Stromal cell of bone marrow (primary cell): ENCODE results near the gene HOXB7.

Source experiments
- DNase-seq: peaks from one replicate; pipeline ENCODE4 v3.0.0-alpha.2; 2012; ENCODE audit warnings: low read depth

HOXB7 gene

GRCh38 chr17:48579471-48579759, 31.4 kb downstream of the HOXB7 start:
- no peak for DNase-seq

- no peak for DNase-seq
These were observed 32.0 kb downstream of the HOXB7 start for GRCh38 chr17:48578616-48579470.

GRCh38 chr17:48577946-48578615, 32.7 kb downstream of the HOXB7 start, which contains the start of gene HOXB4:
Gene HOXB4, minus strand, starts transcription at chr17:48578350. Its CDS starts 31 bp downstream, at chr17:48578319.
- DNase-seq, result no peak

GRCh38 chr17:48577330-48577945, 33.4 kb downstream of the HOXB7 start:
- DNase-seq, result no peak

GRCh38 chr17:48576479-48577309, 34.1 kb downstream of the HOXB7 start:
- DNase-seq, result no peak

GRCh38 chr17:48575673-48576478, 34.9 kb downstream of the HOXB7 start:
- no peak for DNase-seq

GRCh38 chr17:48575066-48575582, 35.7 kb downstream of the HOXB7 start:
- DNase-seq, result no peak

GRCh38 chr17:48574505-48575065, 36.2 kb downstream of the HOXB7 start:
- DNase-seq, result no peak

- no peak for DNase-seq
These were observed 38.9 kb downstream of the HOXB7 start for GRCh38 chr17:48571826-48572417.

- DNase-seq, result no peak
These were observed 39.6 kb downstream of the HOXB7 start for GRCh38 chr17:48571024-48571818.

GRCh38 chr17:48570325-48571023, 40.3 kb downstream of the HOXB7 start:
- DNase-seq, result no peak

GRCh38 chr17:48569674-48570324, 41.0 kb downstream of the HOXB7 start:
- DNase-seq, result no peak

GRCh38 chr17:48569240-48569582, 41.6 kb downstream of the HOXB7 start:
- DNase-seq, result no peak

- DNase-seq, result no peak
These were observed 42.1 kb downstream of the HOXB7 start for GRCh38 chr17:48568499-48569239.

GRCh38 chr17:48567646-48568354, 43.0 kb downstream of the HOXB7 start:
- no peak for DNase-seq

- no peak for DNase-seq
These were observed 43.6 kb downstream of the HOXB7 start for GRCh38 chr17:48567209-48567608.

GRCh38 chr17:48566717-48567116, 44.1 kb downstream of the HOXB7 start:
- DNase-seq, result no peak
